Osteocyte (in vitro differentiated cells): ENCODE results near the gene SHROOM3. TPM values are rescaled to one million over a fixed set of nuclear protein-coding genes. Genes with fewer than 3 reads are reported as not detected.

Source experiments
- DNase-seq: peaks from one replicate; pipeline ENCODE4 v3.0.0; 2021; ENCODE audit warnings: mixed read lengths; ENCODE audit not compliant: unreplicated experiment; ENCODE audit errors: extremely low spot score
- H3K27ac Mint-ChIP-seq: one replicate; pipeline ENCODE4 v1.8.0; 2021; ENCODE audit warnings: mild to moderate bottlenecking, mixed read lengths; ENCODE audit not compliant: unreplicated experiment
- H3K27me3 Mint-ChIP-seq: one replicate; pipeline ENCODE4 v1.8.0; 2021; ENCODE audit warnings: mixed read lengths; ENCODE audit not compliant: unreplicated experiment
- H3K36me3 Mint-ChIP-seq: one replicate; pipeline ENCODE4 v1.8.0; 2021; ENCODE audit warnings: mixed read lengths; ENCODE audit not compliant: unreplicated experiment
- H3K4me1 Mint-ChIP-seq: one replicate; pipeline ENCODE4 v1.8.0; 2021; ENCODE audit warnings: mixed read lengths; ENCODE audit not compliant: unreplicated experiment
- H3K4me3 Mint-ChIP-seq: one replicate; pipeline ENCODE4 v1.8.0; 2021; ENCODE audit warnings: mild to moderate bottlenecking, moderate library complexity, mixed read lengths; ENCODE audit not compliant: unreplicated experiment
- H3K9me3 Mint-ChIP-seq: one replicate; pipeline ENCODE4 v1.8.0; 2021; ENCODE audit warnings: mixed read lengths; ENCODE audit not compliant: unreplicated experiment
- total RNA-seq: library from RNA; stranded (reverse); gene quantifications from 2 replicates; pipeline ENCODE4 v1.2.1, GENCODE V29; 2021
- TF ChIP-seq, protein P1 (sequence below): fragments of 200-600 bp; sonication (generic); IDR thresholded peaks from 2 replicates; pipeline ENCODE4 v1.5.0; 2021; ENCODE audit warnings: antibody characterized with exemption, mild to moderate bottlenecking, moderate library complexity

Gene SHROOM3
- total RNA-seq, 1 donor from 2014 or later: 4.8 TPM

DNA sequence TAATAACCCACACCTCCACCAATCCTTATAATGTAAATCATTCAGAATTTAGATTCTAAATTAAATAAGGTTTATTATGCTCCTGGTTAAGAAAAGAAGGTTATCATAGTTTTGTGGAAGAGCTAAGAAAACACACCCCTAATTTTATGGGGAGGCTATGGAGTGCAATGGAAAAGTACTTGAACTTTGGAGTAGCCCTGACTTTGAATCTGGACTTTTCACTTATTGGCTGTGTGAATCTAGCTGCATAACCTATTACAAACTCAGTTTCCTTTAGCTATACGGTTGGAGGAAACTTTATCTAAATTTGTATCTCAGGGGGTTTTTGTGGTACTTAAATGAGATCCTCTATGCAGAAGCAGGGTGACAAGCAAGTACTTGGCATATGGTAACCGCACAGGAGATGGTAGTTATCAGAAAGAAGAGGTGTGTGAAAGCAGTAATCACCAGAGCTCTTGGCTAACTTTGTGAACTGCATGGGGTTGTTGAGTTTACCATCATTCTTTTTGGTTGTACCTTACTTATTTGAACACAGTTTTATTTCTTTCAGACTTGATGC, 143.1 kb downstream of the SHROOM3 start:
- TF ChIP-seq, protein P1, sequence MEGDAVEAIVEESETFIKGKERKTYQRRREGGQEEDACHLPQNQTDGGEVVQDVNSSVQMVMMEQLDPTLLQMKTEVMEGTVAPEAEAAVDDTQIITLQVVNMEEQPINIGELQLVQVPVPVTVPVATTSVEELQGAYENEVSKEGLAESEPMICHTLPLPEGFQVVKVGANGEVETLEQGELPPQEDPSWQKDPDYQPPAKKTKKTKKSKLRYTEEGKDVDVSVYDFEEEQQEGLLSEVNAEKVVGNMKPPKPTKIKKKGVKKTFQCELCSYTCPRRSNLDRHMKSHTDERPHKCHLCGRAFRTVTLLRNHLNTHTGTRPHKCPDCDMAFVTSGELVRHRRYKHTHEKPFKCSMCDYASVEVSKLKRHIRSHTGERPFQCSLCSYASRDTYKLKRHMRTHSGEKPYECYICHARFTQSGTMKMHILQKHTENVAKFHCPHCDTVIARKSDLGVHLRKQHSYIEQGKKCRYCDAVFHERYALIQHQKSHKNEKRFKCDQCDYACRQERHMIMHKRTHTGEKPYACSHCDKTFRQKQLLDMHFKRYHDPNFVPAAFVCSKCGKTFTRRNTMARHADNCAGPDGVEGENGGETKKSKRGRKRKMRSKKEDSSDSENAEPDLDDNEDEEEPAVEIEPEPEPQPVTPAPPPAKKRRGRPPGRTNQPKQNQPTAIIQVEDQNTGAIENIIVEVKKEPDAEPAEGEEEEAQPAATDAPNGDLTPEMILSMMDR: no peak
- H3K36me3 Mint-ChIP-seq: no peaks in the 10 kb centered on the region
- DNase-seq: no peak
- no peak overlapping the region for H3K27ac Mint-ChIP-seq
- H3K4me3 Mint-ChIP-seq: no peak overlapping the region
- H3K9me3 Mint-ChIP-seq: no peaks in the 10 kb centered on the region
- peaks cover 13% of the 10 kb centered on the region for H3K4me1 Mint-ChIP-seq
- peaks cover 5% of the 10 kb centered on the region for H3K27me3 Mint-ChIP-seq

DNA sequence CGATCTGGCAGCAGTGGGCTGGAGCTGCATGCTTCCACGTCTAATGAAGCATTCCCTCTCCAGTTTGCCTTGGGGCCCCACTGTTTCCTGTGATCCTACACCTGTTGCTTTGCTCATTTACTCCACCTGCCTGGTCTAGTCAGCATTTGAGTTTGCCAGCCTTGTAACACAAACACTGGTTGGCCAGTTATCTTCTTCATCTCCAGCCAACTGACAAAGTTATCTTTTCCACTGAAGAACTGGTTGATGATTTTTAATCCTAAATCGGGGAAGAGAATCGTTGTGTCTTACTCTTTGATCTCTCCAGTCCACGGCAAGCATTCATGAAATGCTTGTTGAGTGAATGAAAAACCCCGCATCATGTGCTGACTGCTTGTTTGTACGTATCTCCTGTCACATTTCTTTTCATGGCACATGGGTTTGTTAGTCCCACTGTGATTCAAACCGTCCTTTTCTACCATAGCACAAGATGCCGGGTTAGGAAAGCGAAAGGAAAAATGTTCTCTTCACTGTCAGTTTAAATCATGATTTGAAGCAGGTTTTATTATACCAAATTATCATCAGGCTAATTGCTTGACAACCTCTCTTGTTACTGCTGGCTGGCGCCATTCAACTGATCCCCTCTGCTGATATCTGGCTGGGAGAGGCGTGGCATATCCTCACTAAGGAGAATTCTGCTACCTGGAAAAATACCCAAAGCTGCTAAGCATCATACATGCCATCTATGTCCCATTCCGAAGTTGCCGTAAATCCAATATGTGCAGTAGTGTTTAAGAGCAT, 144.8 kb downstream of the SHROOM3 start:
- peaks cover 5% of the 10 kb centered on the region for H3K27me3 Mint-ChIP-seq
- no peaks in the 10 kb centered on the region for H3K36me3 Mint-ChIP-seq
- TF ChIP-seq, protein P1: no peak
- no peaks in the 10 kb centered on the region for H3K9me3 Mint-ChIP-seq
- no peak for DNase-seq
- no peak overlapping the region for H3K27ac Mint-ChIP-seq
- H3K4me3 Mint-ChIP-seq: no peak overlapping the region
- peaks cover 20% of the 10 kb centered on the region for H3K4me1 Mint-ChIP-seq

DNA sequence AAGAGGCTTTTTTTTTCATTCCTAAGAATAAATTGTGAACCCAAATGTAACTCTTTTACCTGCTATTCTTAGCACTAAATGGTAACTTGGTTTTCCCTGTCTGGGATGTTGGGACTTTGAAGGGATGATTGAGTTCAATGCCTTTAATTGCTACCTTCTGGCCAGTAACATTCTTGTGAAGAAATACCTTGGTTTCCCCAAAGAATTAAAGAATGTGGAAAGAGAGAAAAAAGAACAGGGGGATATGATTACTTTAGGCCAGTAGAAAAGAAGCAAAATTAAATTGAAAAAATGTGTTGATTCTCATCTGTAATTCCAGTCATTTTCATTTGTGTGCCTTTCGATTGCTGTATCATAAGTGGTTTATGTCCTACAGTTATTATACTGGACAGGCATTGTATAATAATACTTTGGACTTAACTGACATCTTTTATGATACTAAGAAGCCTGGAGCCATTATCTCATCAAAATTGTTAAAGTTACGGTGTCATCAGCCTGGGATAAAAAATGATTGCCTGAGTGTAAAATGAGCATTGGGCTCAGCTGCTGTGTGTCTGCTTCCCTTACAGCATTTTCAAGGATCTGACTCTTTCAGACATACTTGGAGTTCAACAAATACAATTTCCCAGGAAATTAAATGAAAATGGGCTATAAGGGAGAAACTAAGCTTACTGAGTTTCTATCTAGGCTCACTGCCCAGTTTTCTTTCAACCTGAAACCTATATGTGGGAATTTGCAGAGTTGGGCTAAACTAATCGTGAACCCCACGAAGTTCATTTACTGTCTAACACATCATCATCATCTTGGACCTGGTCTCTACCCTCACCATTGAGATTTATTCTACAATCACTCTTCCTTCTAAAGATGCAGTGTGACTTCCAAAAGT, 146.3 kb downstream of the SHROOM3 start:
- H3K27ac Mint-ChIP-seq: peak overlapping the region; percentile 4
- H3K4me1 Mint-ChIP-seq: peaks cover 35% of the 10 kb centered on the region
- H3K9me3 Mint-ChIP-seq: no peaks in the 10 kb centered on the region
- no peak for DNase-seq
- TF ChIP-seq, protein P1: no peak
- H3K27me3 Mint-ChIP-seq: no peaks in the 10 kb centered on the region
- H3K4me3 Mint-ChIP-seq: no peak overlapping the region
- no peaks in the 10 kb centered on the region for H3K36me3 Mint-ChIP-seq

DNA sequence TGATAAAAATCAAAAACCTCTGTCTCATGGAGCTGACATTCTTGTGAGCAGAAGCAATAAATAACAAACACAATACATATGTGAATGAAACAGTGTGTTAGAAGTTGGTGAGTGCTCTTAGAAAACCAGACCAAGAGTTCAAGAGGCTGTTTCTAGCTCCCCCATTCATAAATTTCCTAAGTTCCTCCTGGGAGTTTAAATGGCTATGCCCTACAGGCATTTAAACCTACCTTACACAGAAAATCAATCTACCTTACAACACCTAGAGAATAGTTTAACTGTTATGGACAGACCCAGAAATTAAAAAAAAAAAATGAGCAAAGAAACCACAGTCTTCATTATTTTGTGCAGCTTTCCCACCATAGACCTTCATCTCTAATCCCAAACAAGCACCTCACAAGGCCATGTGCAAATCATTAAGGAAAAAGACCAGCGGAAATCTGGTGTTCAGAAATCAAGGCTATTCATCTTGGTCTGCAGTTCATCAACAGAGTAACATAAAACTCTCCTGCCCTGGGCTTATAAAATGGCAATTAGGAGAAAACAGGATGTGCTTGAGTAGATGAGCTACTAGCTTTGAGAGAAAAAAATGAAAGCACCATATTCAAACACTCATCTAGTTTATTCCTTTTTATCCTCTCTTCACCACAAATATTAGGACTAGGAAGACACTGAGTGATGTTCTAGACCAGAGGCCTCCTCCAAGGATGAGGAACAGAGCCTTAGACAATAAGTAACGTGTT, 147.2 kb downstream of the SHROOM3 start:
- DNase-seq: no peak
- no peak overlapping the region for H3K4me3 Mint-ChIP-seq
- H3K4me1 Mint-ChIP-seq: peaks cover 39% of the 10 kb centered on the region
- TF ChIP-seq, protein P1: no peak
- H3K27me3 Mint-ChIP-seq: no peaks in the 10 kb centered on the region
- H3K36me3 Mint-ChIP-seq: no peaks in the 10 kb centered on the region
- H3K27ac Mint-ChIP-seq: no peak overlapping the region
- H3K9me3 Mint-ChIP-seq: no peaks in the 10 kb centered on the region
